ENCODE results near the gene THPO.

The THPO gene

GRCh38 chr3:184384856-184385422 lies 6.9 kb upstream of the THPO start:
- DNase-seq (ENCODE audit: low spot score), result no peak

DNA sequence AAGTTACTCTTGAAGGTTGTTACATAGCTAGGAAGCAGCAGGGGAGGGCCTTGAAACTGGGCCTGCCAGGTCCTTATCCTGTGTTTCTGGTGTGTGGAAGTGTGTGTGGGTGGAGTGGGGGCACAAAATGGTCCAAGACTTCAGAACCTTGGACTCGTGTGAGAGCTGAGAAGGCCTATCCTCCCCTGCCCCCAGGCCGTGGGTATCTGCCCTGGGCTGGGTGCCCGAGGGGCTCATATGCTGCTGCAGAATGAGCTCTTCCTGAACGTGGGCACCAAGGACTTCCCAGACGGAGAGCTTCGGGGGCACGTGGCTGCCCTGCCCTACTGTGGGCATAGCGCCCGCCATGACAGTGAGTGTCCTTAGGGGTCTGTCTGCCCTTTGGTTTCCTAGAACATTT lies 6.3 kb upstream of the THPO start:
- no peak for DNase-seq (ENCODE audit: low spot score)

GRCh38 chr3:184383033-184383740 lies 5.2 kb upstream of the THPO start:
- no peak for DNase-seq (ENCODE audit: low spot score)

GRCh38 chr3:184382326-184383032 lies 4.5 kb upstream of the THPO start:
- no peak for DNase-seq (ENCODE audit: low spot score)

GRCh38 chr3:184381261-184382224 lies 3.5 kb upstream of the THPO start:
- DNase-seq (ENCODE audit: low spot score), result no peak

GRCh38 chr3:184380627-184381260 lies 2.7 kb upstream of the THPO start:
- DNase-seq (ENCODE audit: low spot score), result no peak

GRCh38 chr3:184380185-184380626 lies 2.2 kb upstream of the THPO start:
- peak; percentile 31 for DNase-seq (ENCODE audit: low spot score)

DNA sequence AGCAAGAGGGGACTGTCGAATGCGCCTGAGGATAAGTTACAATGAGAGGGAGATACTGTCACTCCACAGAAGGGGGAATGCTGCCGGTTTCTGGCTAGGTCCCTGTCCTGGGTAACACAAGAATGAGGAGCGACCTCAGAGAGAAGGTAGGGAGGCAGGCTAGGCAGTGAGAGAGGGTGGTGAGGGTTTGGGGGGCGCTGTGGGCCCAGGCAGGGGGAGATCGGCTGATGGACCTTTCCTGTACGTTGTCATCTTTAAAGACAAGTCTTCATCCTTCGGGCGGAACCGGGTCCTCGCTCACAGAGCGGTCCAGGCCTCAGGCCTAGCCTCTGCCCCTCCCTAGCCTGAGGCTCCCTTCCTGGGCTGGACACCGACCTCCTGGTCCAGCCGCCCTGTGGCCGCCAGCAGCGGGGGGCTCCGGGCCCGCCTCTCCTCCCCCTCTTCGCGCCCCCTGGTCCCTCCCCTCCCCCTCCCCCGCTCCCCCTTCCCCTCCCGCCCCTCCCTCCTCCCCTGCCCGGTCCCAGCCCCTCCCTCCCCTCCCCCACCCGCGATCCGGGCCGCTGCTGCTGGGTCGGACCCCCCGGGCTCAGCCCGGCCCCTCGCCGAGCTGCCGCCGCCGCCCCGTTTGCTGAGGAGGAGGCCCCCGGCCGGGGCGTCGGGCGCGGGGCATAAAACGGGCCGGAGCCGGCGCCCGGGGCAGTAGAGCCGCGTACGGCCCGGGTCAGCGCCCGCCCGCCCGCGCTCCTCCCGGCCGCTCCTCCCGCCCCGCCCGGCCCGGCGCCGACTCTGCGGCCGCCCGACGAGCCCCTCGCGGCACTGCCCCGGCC lies 1.6 kb upstream of the THPO start, which contains the start of gene CHRD:
Gene CHRD, plus strand, starts transcription at position 697 of the 827 bp plus-strand sequence. CDS start 265 bp downstream, outside the sequence.
- DNase-seq (ENCODE audit: low spot score), result no peak

DNA sequence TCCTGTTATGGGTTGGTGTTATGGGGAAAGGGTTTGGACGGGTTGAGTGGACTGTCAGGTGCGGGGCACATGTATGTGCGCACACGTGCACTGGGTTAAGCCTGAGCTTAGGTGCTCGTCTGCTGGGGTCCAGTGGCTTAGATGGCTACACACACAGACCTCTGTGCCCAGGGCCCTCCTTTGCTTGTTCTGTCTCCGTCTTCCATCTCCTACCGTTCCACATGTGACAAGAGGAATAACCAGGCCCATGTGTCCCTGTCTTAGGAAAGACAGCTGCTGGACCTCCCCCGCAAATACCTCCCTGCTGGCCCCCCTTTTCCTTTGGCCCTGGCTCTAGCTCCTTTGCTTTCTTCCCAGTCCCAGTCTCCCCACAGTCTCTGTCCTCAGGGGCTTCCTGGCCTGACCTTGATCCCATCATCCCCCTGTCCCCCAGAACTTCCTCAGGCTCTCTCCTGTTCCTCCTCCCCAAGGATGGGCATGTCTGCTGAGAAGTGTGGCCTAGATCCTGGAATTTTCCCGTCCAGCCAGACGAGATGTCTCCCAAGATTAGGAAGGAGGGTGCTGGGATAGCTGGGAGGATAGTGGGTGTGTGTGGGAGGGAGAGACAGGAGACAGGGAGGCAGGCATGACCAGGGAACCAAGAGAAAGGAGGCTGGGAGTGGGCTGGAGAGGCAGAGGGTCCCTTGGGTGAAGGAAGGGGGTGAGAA lies 797 bp upstream of the THPO start:
- DNase-seq (ENCODE audit: low spot score), result no peak

GRCh38 chr3:184377374-184377773 lies 633 bp downstream of the THPO start:
- DNase-seq (ENCODE audit: low spot score), result no peak

- DNase-seq (ENCODE audit: low spot score), result no peak
These were observed 2.1 kb downstream of the THPO start for GRCh38 chr3:184375747-184376461.

- no peak for DNase-seq (ENCODE audit: low spot score)
These were observed 4.6 kb downstream of the THPO start for GRCh38 chr3:184373422-184373821.

GRCh38 chr3:184372911-184373310 lies 5.1 kb downstream of the THPO start:
- no peak for DNase-seq (ENCODE audit: low spot score)

DNA sequence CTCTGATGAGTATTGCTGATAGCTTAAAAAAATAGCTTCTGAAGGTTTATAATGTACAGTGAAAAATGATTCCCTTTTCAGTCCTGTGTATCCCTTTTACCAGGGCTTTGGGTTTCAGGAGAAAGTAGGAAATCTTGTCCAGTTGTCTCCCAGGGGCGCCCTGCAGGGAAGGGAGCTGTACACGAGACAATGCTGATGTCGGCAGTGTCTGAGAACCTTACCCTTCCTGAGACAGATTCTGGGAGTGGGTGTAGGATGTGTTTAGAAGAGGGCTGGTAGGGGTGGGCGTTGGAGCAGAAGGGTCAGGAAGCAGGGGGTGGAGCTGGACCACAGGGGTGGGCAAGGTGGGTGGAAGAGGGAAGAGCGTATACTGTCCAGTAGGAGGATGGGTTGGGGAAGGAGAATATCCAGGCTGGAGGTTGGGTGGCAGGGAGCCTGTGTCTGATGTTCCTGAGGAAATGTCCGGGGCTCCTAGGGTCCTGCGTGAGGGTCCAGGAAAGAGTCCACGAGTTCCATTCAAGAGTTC lies 5.6 kb downstream of the THPO start:
- DNase-seq (ENCODE audit: low spot score), result no peak

- peak; percentile 90 for DNase-seq (ENCODE audit: low spot score)
These were observed 6.4 kb downstream of the THPO start for GRCh38 chr3:184371570-184372018.

DNA sequence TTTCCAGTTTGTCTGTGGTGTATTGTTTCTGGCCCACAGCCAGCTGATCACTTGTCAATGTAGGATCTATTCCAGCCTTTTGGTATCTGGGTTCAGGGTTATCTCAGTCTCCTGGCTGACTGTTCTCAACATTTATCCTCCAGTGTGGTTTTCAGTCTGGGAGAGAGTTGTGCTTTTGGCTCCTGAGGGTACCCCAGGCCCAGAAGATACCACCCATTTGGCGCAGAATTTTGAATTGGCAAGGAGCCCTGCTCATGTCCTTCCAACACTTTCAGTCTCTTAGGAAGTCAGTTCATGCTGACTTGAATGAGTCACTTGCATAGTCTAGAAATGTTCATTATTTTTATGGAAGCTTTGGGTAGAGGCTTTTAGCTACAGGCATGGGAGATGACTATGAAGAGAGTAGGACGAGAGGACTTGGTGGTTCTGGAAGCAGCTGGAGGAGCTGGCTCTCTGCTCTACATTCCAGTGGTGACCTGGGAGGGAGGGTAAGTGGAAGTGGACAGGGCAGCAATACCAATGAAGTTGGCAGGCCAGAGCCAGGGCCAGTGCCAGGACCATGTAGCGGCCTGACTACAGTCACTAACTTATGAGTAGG lies 9.3 kb downstream of the THPO start:
- no peak for DNase-seq (ENCODE audit: low spot score)

GRCh38 chr3:184368116-184368515 lies 9.9 kb downstream of the THPO start:
- no peak for DNase-seq (ENCODE audit: low spot score)

DNA sequence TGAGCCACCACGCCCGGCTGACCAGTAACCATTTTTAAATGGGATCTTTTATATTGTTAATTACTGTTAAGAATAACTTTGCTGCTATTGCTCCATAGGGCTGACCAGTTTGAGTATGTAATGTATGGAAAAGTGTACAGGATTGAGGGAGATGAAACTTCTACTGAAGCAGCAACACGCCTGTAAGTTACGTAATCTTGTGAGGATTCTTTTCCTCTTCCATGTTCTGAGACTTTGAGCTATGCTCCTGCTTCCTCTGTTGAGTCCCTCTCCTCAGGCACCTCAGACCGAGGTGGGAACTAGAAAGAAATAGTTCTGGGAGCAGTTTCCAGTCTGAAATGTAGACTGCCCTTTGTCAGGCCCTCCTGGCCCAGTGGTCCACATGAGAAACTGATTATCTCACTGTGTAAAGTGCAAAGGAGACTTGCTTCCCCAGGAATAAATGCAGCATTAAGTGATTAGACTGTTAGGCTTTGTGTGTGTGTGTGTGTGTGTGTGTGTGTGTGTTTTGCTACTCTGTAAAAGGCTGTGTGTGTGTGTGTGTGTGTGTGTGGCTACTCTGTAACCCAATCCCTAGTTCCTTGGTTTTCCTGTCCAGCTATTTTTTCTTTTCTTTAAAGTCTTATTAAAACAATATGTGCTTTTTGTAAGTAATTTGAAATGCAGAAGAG lies 11.3 kb downstream of the THPO start:
- DNase-seq (ENCODE audit: low spot score), result no peak
